ENCODE results near the gene CDH8. TPM values are rescaled to one million over a fixed set of nuclear protein-coding genes. Genes with fewer than 3 reads are reported as not detected.
A peak's percentile ranks its signal among the peaks of the same experiment; 100 is the strongest.

Gene CDH8
- total and polyA plus RNA-seq, 2 experiments from 2014 or later = 2.1 to 2.2 TPM

DNA sequence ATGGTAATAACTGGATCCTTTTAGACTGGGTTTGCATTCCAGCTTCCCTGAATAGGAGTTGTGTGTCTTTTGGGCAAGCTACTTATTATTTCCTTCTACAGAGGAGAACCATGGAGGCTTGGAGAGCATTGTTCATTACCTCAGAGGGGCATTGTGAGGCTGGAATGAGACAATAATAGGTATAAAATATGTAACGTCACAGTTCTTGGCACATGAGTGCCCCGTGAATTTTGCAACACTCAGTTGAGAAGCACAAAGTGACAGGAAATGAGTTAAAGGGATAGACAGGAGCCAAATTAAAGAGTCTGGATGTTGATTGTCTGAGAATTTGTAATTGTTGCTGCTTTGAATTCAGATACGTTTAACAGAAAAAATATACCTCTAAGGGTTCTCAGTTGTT, 92.2 kb downstream of the CDH8 start:
- H3K79me2 ChIP-seq = no peaks in the 10 kb centered on the region

DNA sequence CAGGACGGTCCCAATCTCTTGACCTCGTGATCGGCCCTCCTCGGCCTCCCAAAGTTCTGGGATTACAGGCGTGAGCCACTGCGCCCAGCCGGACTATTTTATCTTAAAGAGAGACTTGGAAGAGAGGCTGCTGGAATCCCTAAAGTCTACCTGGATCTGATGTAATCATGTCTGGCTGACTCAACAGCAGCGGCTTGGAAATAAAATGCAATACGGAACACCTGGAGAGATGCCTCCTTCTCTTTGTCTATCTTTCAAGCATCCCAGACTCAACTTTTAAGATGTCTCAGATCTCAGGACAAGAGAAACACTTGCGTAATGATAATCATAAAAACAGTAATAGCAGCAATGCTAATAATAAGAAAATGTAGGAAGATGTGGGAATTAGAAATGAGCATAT, 95.6 kb downstream of the CDH8 start:
- Histone ChIP-seq H3K9me2 (replicated peaks; ENCODE audit: insufficient read depth) (no peaks in the 10 kb centered on the region), H3K27ac (no peak overlapping the region), H3K4me1 (ENCODE audit: insufficient read depth) (no peaks in the 10 kb centered on the region), H3K79me2 (no peaks in the 10 kb centered on the region), H3K4me3 (no peak overlapping the region), H3K9me3 (ENCODE audit: low read depth) (no peaks in the 10 kb centered on the region), H3K4me2 (no peak overlapping the region), H2AFZ (no peak overlapping the region), H4K20me1 (ENCODE audit: insufficient read depth, poor library complexity, severe bottlenecking) (no peaks in the 10 kb centered on the region), H3K36me3 (replicated peaks; ENCODE audit: insufficient read depth, low read depth) (no peaks in the 10 kb centered on the region), H3K27me3 (no peaks in the 10 kb centered on the region)
- DNase-seq (ENCODE audit: low spot score) = no peak
- TF ChIP-seq, protein P1, sequence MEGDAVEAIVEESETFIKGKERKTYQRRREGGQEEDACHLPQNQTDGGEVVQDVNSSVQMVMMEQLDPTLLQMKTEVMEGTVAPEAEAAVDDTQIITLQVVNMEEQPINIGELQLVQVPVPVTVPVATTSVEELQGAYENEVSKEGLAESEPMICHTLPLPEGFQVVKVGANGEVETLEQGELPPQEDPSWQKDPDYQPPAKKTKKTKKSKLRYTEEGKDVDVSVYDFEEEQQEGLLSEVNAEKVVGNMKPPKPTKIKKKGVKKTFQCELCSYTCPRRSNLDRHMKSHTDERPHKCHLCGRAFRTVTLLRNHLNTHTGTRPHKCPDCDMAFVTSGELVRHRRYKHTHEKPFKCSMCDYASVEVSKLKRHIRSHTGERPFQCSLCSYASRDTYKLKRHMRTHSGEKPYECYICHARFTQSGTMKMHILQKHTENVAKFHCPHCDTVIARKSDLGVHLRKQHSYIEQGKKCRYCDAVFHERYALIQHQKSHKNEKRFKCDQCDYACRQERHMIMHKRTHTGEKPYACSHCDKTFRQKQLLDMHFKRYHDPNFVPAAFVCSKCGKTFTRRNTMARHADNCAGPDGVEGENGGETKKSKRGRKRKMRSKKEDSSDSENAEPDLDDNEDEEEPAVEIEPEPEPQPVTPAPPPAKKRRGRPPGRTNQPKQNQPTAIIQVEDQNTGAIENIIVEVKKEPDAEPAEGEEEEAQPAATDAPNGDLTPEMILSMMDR (IDR thresholded peaks at IDR 0.05; ENCODE audit: poor library complexity) = no peak
- no peak for TF ChIP-seq EZH2 (IDR thresholded peaks at IDR 0.05; ENCODE audit: borderline replicate concordance)
- TF ChIP-seq EZH2phosphoT487 (IDR thresholded peaks at IDR 0.05; ENCODE audit: low read depth, severe bottlenecking, unreplicated experiment) = no peak
- 95% methylated on average over 10 of the region's 10 CpGs for WGBS (ENCODE audit: low lambda C conversion rate, missing lambda C conversion rate)

More for the DNA sequence above, 92.2 kb downstream of the CDH8 start:
- Histone ChIP-seq H3K27ac (no peak overlapping the region), H3K4me3 (no peak overlapping the region), H3K9me2 (replicated peaks; ENCODE audit: insufficient read depth) (no peaks in the 10 kb centered on the region), H2AFZ (no peak overlapping the region), H3K36me3 (replicated peaks; ENCODE audit: insufficient read depth, low read depth) (no peaks in the 10 kb centered on the region), H3K9me3 (ENCODE audit: low read depth) (no peaks in the 10 kb centered on the region), H3K27me3 (no peaks in the 10 kb centered on the region), H3K4me2 (no peak overlapping the region), H3K4me1 (ENCODE audit: insufficient read depth) (no peaks in the 10 kb centered on the region), H4K20me1 (ENCODE audit: insufficient read depth, poor library complexity, severe bottlenecking) (no peaks in the 10 kb centered on the region)
- 82% methylated on average over 3 of the region's 3 CpGs for WGBS (ENCODE audit: low lambda C conversion rate, missing lambda C conversion rate)
- DNase-seq (ENCODE audit: low spot score) = no peak
- TF ChIP-seq EZH2phosphoT487 (IDR thresholded peaks at IDR 0.05; ENCODE audit: low read depth, severe bottlenecking, unreplicated experiment) (no peak), EZH2 (IDR thresholded peaks at IDR 0.05; ENCODE audit: borderline replicate concordance) (no peak)
- TF ChIP-seq, protein P1 (IDR thresholded peaks at IDR 0.05; ENCODE audit: poor library complexity) = no peak

DNA sequence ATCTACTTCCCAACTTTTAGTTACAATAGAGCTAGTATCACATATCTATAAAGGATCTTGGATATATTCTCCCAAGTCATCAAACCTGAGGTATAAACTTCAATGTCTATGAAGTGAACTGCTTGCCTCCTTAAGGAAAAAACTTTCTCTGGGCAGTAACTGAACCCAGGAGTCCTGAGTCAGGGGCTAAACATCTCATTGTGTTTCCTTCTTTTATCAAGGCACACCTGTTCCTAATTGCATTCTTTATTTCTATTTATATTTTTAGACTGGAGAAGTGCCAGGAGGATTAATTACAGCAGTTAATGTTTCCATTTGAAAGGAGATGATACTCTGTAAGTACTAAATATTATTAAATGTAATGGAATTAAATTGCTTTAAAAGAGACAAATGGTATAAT, 98.6 kb downstream of the CDH8 start:
- H3K27me3 ChIP-seq = no peaks in the 10 kb centered on the region
- H3K4me3 ChIP-seq = no peak overlapping the region
- H3K36me3 ChIP-seq (replicated peaks; ENCODE audit: insufficient read depth, low read depth) = no peaks in the 10 kb centered on the region
- H3K27ac ChIP-seq = no peak overlapping the region
- no peaks in the 10 kb centered on the region for H4K20me1 ChIP-seq (ENCODE audit: insufficient read depth, poor library complexity, severe bottlenecking)
- TF ChIP-seq, protein P1 (IDR thresholded peaks at IDR 0.05; ENCODE audit: poor library complexity) = no peak
- TF ChIP-seq EZH2 (IDR thresholded peaks at IDR 0.05; ENCODE audit: borderline replicate concordance) (no peak), EZH2phosphoT487 (IDR thresholded peaks at IDR 0.05; ENCODE audit: low read depth, severe bottlenecking, unreplicated experiment) (no peak)
- no peak overlapping the region for H3K4me2 ChIP-seq
- H3K9me3 ChIP-seq (ENCODE audit: low read depth) = no peaks in the 10 kb centered on the region
- no peak overlapping the region for H2AFZ ChIP-seq
- no peaks in the 10 kb centered on the region for H3K4me1 ChIP-seq (ENCODE audit: insufficient read depth)
- H3K9me2 ChIP-seq (replicated peaks; ENCODE audit: insufficient read depth) = no peaks in the 10 kb centered on the region
- H3K79me2 ChIP-seq = no peaks in the 10 kb centered on the region
- no peak for DNase-seq (ENCODE audit: low spot score)

DNA sequence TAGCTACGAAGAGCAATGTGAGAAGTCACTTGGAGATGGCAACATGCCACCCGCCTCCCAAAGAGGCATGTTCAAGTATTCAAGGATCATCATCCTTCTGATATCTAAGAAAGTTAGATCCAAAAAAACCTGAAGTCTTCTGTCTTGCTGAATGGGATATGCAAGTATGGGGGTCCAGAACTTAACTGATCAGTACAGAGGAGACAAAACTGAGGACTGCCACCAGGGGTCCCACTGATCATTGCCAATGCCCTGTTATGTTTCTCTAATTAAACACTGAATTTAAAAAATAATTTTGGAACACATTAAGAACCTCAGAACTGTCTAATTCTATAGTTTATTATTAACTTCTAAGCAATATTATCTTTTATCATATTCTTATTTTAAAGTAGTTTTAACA, 99.7 kb downstream of the CDH8 start:
- no peak overlapping the region for H3K4me2 ChIP-seq

More for the DNA sequence above, 99.7 kb downstream of the CDH8 start:
- H3K36me3 ChIP-seq (replicated peaks; ENCODE audit: insufficient read depth, low read depth) = no peaks in the 10 kb centered on the region
- H2AFZ ChIP-seq = no peak overlapping the region
- H3K27ac ChIP-seq = no peak overlapping the region
- no peak overlapping the region for H3K4me3 ChIP-seq
- no peaks in the 10 kb centered on the region for H3K79me2 ChIP-seq
- H3K4me1 ChIP-seq (ENCODE audit: insufficient read depth) = no peaks in the 10 kb centered on the region
- WGBS (ENCODE audit: low lambda C conversion rate, missing lambda C conversion rate) = 87% methylated on average over 2 of the region's 2 CpGs
- TF ChIP-seq, protein P1 (IDR thresholded peaks at IDR 0.05; ENCODE audit: poor library complexity) = peak; percentile 33
- TF ChIP-seq EZH2 (IDR thresholded peaks at IDR 0.05; ENCODE audit: borderline replicate concordance) = no peak
- H3K9me2 ChIP-seq (replicated peaks; ENCODE audit: insufficient read depth) = no peaks in the 10 kb centered on the region
- H4K20me1 ChIP-seq (ENCODE audit: insufficient read depth, poor library complexity, severe bottlenecking) = no peaks in the 10 kb centered on the region
- no peak for DNase-seq (ENCODE audit: low spot score)
- no peaks in the 10 kb centered on the region for H3K9me3 ChIP-seq (ENCODE audit: low read depth)
- H3K27me3 ChIP-seq = no peaks in the 10 kb centered on the region

Measured in hepatocyte (in vitro differentiated cells).